NT2/D1 (cell line): Measurements from ENCODE around the gene SLC6A8.

Source experiments
- YY1 ChIP-seq: IDR thresholded peaks from 2 replicates; pipeline ENCODE4 v1.6.1; 2011; ENCODE audit not compliant: insufficient read length, insufficient read depth
- ZNF274 ChIP-seq: IDR thresholded peaks from 2 replicates; pipeline ENCODE4 v1.6.1; 2011; ENCODE audit warnings: mild to moderate bottlenecking, low read depth, low read length

- TF ChIP-seq ZNF274 (no peak), YY1 (no peak)
These were observed 13.4 kb upstream of the SLC6A8 start for GRCh38 chrX:153674219-153674851.
